Ishikawa (cell line): ENCODE data around the gene TMED9.

Experiments
- CEBPB ChIP-seq: IDR thresholded peaks from 2 replicates; pipeline ENCODE4 v1.6.1; 2012
- CREB1 ChIP-seq: IDR thresholded peaks from 2 replicates; pipeline ENCODE4 v1.6.1; 2012; ENCODE audit warnings: low read depth
- EGR1 ChIP-seq: IDR thresholded peaks from 2 replicates; pipeline ENCODE4 v1.6.1; 2012
- EP300 ChIP-seq: IDR thresholded peaks from 2 replicates; pipeline ENCODE4 v1.6.1; 2012; ENCODE audit warnings: borderline replicate concordance
- FOXM1 ChIP-seq: IDR thresholded peaks from 2 replicates; pipeline ENCODE4 v1.6.1; 2012; ENCODE audit warnings: low read depth, borderline replicate concordance
- MAX ChIP-seq: IDR thresholded peaks from 2 replicates; pipeline ENCODE4 v1.6.1; 2012
- NFIC ChIP-seq: IDR thresholded peaks from 2 replicates; pipeline ENCODE4 v1.6.1; 2012
- RAD21 ChIP-seq: IDR thresholded peaks from 2 replicates; pipeline ENCODE4 v1.6.1; 2012; ENCODE audit warnings: low read depth
- REST ChIP-seq: IDR thresholded peaks from 2 replicates; pipeline ENCODE4 v1.6.1; 2012; ENCODE audit warnings: low read depth, mild to moderate bottlenecking
- TAF1 ChIP-seq: IDR thresholded peaks from 2 replicates; pipeline ENCODE4 v1.6.1; 2012; ENCODE audit warnings: low read depth, mild to moderate bottlenecking
- TCF12 ChIP-seq: IDR thresholded peaks from 2 replicates; pipeline ENCODE4 v1.6.1; 2012; ENCODE audit warnings: low read depth
- TEAD4 ChIP-seq: IDR thresholded peaks from 2 replicates; pipeline ENCODE4 v1.6.1; 2012
- USF1 ChIP-seq: IDR thresholded peaks from 2 replicates; pipeline ENCODE4 v1.6.1; 2012
- YY1 ChIP-seq: IDR thresholded peaks from 2 replicates; pipeline ENCODE4 v1.6.1; 2012; ENCODE audit warnings: low read depth
- ZBTB7A ChIP-seq: IDR thresholded peaks from 2 replicates; pipeline ENCODE4 v1.6.1; 2012; ENCODE audit warnings: low read depth

Gene TMED9

GRCh38 chr5:177603631-177604030 is 11.6 kb downstream of the TMED9 start:
- TF ChIP-seq ZBTB7A = no peak
- TF ChIP-seq EP300 = no peak
- TF ChIP-seq TEAD4 = no peak
- no peak for TF ChIP-seq MAX
- no peak for TF ChIP-seq REST
- no peak for TF ChIP-seq EGR1
- TF ChIP-seq YY1 = no peak
- no peak for TF ChIP-seq USF1
- TF ChIP-seq NFIC = no peak
- TF ChIP-seq FOXM1 = no peak

GRCh38 chr5:177604116-177604521 is 12.1 kb downstream of the TMED9 start:
- no peak for TF ChIP-seq ZBTB7A
- TF ChIP-seq RAD21 = no peak
- no peak for TF ChIP-seq NFIC
- no peak for TF ChIP-seq CEBPB
- no peak for TF ChIP-seq REST
- TF ChIP-seq EGR1 = no peak
- TF ChIP-seq CREB1 = no peak
- no peak for TF ChIP-seq MAX
- no peak for TF ChIP-seq TEAD4
- TF ChIP-seq TAF1 = no peak

GRCh38 chr5:177604656-177605055 is 12.7 kb downstream of the TMED9 start:
- TF ChIP-seq ZBTB7A (no peak), FOXM1 (no peak), TAF1 (no peak), EGR1 (no peak), YY1 (no peak), REST (no peak), CEBPB (no peak), NFIC (no peak)

- no peak for TF ChIP-seq RAD21
- TF ChIP-seq EP300 = no peak
- no peak for TF ChIP-seq CEBPB
- TF ChIP-seq EGR1 = no peak
- no peak for TF ChIP-seq NFIC
- TF ChIP-seq YY1 = no peak
- TF ChIP-seq TAF1 = no peak
- TF ChIP-seq TCF12 = no peak
- TF ChIP-seq TEAD4 = no peak
- no peak for TF ChIP-seq CREB1
- no peak for TF ChIP-seq MAX
- no peak for TF ChIP-seq REST
- TF ChIP-seq FOXM1 = no peak
- TF ChIP-seq ZBTB7A = no peak
- TF ChIP-seq USF1 = no peak
Observed at GRCh38 chr5:177605078-177605477, 13.1 kb downstream of the TMED9 start.
